ENCODE results near the gene TMEM253. TPM values are rescaled to one million over a fixed set of nuclear protein-coding genes. Genes with fewer than 3 reads are reported as not detected.
A peak's percentile ranks its signal among the peaks of the same experiment; 100 is the strongest.

The TMEM253 gene
- polyA plus RNA-seq, 1 of the 3 experiments (the other 2 are of a cell fraction): 0.82 TPM

- POLR2A ChIA-PET: interaction anchor here (0.8 to 1.8 kb wide), 3 partner anchors 8 to 16 kb away, joined by 3 to 6 read pairs (median 4); no protein-coding TSS in a partner anchor
- peaks cover 55 to 78% of the 10 kb centered on the region in 2 experiments for H3K36me3 ChIP-seq (replicated peaks in 1 of 2; ENCODE audit: control insufficient read depth in 1 of 2, insufficient read depth in 2 of 2, low read length in 1 of 2)
These were observed 13.4 kb upstream of the TMEM253 start for GRCh38 chr14:21087294-21088091.

More at GRCh38 chr14:21087294-21088091, 13.4 kb upstream of the TMEM253 start:
- H3K9me3 ChIP-seq: no peaks in the 10 kb centered on the region
- TF ChIP-seq FOSL2 (IDR thresholded peaks at IDR 0.05; ENCODE audit: borderline replicate concordance, low read depth) (peak; percentile 63; the same call in 1 of the 2 replicates), POLR2AphosphoS5 (IDR thresholded peaks at IDR 0.05; ENCODE audit: low read depth, low read length) (peak; percentile 55; the same call in 1 of the 2 replicates), USF1 (IDR thresholded peaks at IDR 0.05; ENCODE audit: borderline replicate concordance, low read depth) (no peak), TEAD4 (IDR thresholded peaks at IDR 0.05; ENCODE audit: borderline replicate concordance, insufficient read depth) (no peak), CHD2 (IDR thresholded peaks at IDR 0.05; ENCODE audit: low read length, partially characterized antibody) (no peak), GABPA (IDR thresholded peaks at IDR 0.05; ENCODE audit: low read depth) (peak; percentile 52; the same call in 1 of the 2 replicates), IRF3 (IDR thresholded peaks at IDR 0.05; ENCODE audit: low read depth, low read length) (no peak), ZBTB33 (IDR thresholded peaks at IDR 0.05; ENCODE audit: borderline replicate concordance, low read depth) (no peak), EP300 (IDR thresholded peaks at IDR 0.05; ENCODE audit: borderline replicate concordance in 1 of 2, low read depth in 1 of 2, low read length in 1 of 2) (no peak), GATA2 (CRISPR knock-in tag; IDR thresholded peaks at IDR 0.05) (no peak), YY1 (IDR thresholded peaks at IDR 0.05; ENCODE audit: low read depth) (no peak), NFIC (IDR thresholded peaks at IDR 0.05; ENCODE audit: borderline replicate concordance) (no peak), EZH2phosphoT487 (IDR thresholded peaks at IDR 0.05; ENCODE audit: borderline replicate concordance, low read depth) (no peak), ELF1 (IDR thresholded peaks at IDR 0.05) (0 out of 2 replicates have a peak, but pooled peaks have one; percentile 26), TCF12 (IDR thresholded peaks at IDR 0.05) (no peak), SIN3A (IDR thresholded peaks at IDR 0.05; ENCODE audit: borderline replicate concordance, low read depth, low read length) (0 out of 2 replicates have a peak, but pooled peaks have one; percentile 14), CTCF (IDR thresholded peaks at IDR 0.05) (no peak), TAF1 (IDR thresholded peaks at IDR 0.05; ENCODE audit: borderline replicate concordance, low read depth, low read length) (no peak), JUND (IDR thresholded peaks at IDR 0.05) (peak; percentile 64), REST (IDR thresholded peaks at IDR 0.05; ENCODE audit: low read depth, low read length) (no peak)
- peaks cover 5% of the 10 kb centered on the region; the same call in 1 of the 2 replicates for H3K79me2 ChIP-seq (ENCODE audit: insufficient read depth)
- CTCF ChIA-PET: interaction anchor here (0.8 to 8.6 kb wide), 7 partner anchors 8 to 73 kb away, joined by 3 to 79 read pairs (median 68); partner anchors contain the start of genes ARHGEF40 and ZNF219
- DNase-seq: peak; percentile 80
- H3K9me2 ChIP-seq: no peaks in the 10 kb centered on the region
- H3K4me2 ChIP-seq: peak overlapping the region; percentile 58; the same call in 1 of the 2 replicates
- peaks cover 9 to 24% of the 10 kb centered on the region in 2 experiments; a peak in 3 of 4 replicates for H3K4me1 ChIP-seq (ENCODE audit: control insufficient read depth in 1 of 2, insufficient read depth in 2 of 2, low read depth in 1 of 2, low read length in 1 of 2)
- no peak overlapping the region for H3K4me3 ChIP-seq (ENCODE audit: low read depth in 2 of 2, low read length in 1 of 2)
- peak overlapping the region in 1 of 2 experiments; percentile 89; a peak in 3 of 4 replicates for H3K27ac ChIP-seq (ENCODE audit: low read depth in 2 of 2, low read length in 1 of 2)
- no peaks in the 10 kb centered on the region for H4K20me1 ChIP-seq (ENCODE audit: insufficient read depth)
- H3K27me3 ChIP-seq (ENCODE audit: insufficient read depth): no peaks in the 10 kb centered on the region
- H2AFZ ChIP-seq (ENCODE audit: low read depth): no peak overlapping the region
- peak overlapping the region; percentile 46; the same call in 1 of the 2 replicates for H3K9ac ChIP-seq
- WGBS (ENCODE audit: low lambda C conversion rate): 38% methylated on average over 10 of the region's 19 CpGs
- peaks cover 56% of the 10 kb centered on the region for H3F3A ChIP-seq (replicated peaks; ENCODE audit: insufficient read depth)
